ENCODE data around the gene SPATA2L.

DNA sequence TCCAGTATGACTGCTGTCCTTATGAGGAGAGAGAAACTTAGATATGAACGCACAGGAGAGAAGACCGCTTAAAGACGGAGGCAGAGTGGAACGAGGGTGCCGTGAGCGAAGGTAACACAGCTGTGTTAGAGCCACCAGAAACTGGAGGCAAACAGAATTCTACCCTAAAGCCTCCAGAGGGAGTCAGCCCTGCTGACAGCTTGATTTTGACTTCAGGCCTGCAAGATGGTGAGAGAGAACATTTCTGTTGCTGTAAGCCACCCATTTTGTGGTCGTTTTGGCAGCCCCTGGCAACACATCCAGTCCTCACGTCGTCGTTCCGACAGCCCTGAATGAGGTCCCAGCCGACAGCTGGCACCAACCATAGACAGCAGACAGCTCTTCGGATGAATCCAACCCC is 2.8 kb upstream of the SPATA2L start:
- TF ChIP-seq, protein P1, sequence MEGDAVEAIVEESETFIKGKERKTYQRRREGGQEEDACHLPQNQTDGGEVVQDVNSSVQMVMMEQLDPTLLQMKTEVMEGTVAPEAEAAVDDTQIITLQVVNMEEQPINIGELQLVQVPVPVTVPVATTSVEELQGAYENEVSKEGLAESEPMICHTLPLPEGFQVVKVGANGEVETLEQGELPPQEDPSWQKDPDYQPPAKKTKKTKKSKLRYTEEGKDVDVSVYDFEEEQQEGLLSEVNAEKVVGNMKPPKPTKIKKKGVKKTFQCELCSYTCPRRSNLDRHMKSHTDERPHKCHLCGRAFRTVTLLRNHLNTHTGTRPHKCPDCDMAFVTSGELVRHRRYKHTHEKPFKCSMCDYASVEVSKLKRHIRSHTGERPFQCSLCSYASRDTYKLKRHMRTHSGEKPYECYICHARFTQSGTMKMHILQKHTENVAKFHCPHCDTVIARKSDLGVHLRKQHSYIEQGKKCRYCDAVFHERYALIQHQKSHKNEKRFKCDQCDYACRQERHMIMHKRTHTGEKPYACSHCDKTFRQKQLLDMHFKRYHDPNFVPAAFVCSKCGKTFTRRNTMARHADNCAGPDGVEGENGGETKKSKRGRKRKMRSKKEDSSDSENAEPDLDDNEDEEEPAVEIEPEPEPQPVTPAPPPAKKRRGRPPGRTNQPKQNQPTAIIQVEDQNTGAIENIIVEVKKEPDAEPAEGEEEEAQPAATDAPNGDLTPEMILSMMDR (optimal IDR thresholded peaks at IDR 0.05 in 1 of 3, IDR thresholded peaks at IDR 0.05 in 1 of 3, conservative IDR thresholded peaks at IDR 0.05 in 1 of 3; ENCODE audit: extremely low read depth in 1 of 3, insufficient read depth in 2 of 3, low read length in 3 of 3) = no peak
- TF ChIP-seq EZH2 (IDR thresholded peaks at IDR 0.05; ENCODE audit: low read length) = no peak
